SIG-M5 treated with dmso at 0.1 percent for 504 hours (cell line): ENCODE results near the gene ZBTB5.

Experiments used
- DNase-seq: peaks from one replicate; lab custom pipeline; 2025; ENCODE audit not compliant: unreplicated experiment; lab: John Stamatoyannopoulos, UW

Gene ZBTB5

GRCh38 chr9:37425298-37425752 is 39.9 kb downstream of the ZBTB5 start:
- no peak for DNase-seq

GRCh38 chr9:37424686-37425297 is 40.5 kb downstream of the ZBTB5 start:
- DNase-seq = no peak

- DNase-seq = no peak
Observed at GRCh38 chr9:37424204-37424685, 41.0 kb downstream of the ZBTB5 start.

- DNase-seq = no peak
Observed at GRCh38 chr9:37423508-37423907, 41.7 kb downstream of the ZBTB5 start.

GRCh38 chr9:37422289-37423104 is 42.8 kb downstream of the ZBTB5 start, which contains the start of gene GRHPR:
GRHPR (plus strand) TSS chr9:37422696; CDS start chr9:37422751, 55 bp downstream.
- DNase-seq = peak; percentile 79

GRCh38 chr9:37421914-37422288 is 43.3 kb downstream of the ZBTB5 start:
- DNase-seq = no peak

GRCh38 chr9:37420271-37421215 is 44.7 kb downstream of the ZBTB5 start:
- no peak for DNase-seq

GRCh38 chr9:37419204-37419603 is 46.0 kb downstream of the ZBTB5 start:
- no peak for DNase-seq

- no peak for DNase-seq
Observed at GRCh38 chr9:37417857-37418618, 47.2 kb downstream of the ZBTB5 start.

GRCh38 chr9:37417252-37417803 is 47.9 kb downstream of the ZBTB5 start:
- no peak for DNase-seq

GRCh38 chr9:37415011-37415719 is 50.1 kb downstream of the ZBTB5 start:
- DNase-seq = peak; percentile 67

GRCh38 chr9:37414503-37414943 is 50.7 kb downstream of the ZBTB5 start:
- DNase-seq = no peak

- DNase-seq = no peak
Observed at GRCh38 chr9:37413311-37413710, 51.9 kb downstream of the ZBTB5 start.

- DNase-seq = no peak
Observed at GRCh38 chr9:37412431-37413151, 52.7 kb downstream of the ZBTB5 start.

- DNase-seq = no peak
Observed at GRCh38 chr9:37410969-37411785, 54.1 kb downstream of the ZBTB5 start.

GRCh38 chr9:37410354-37410861 is 54.8 kb downstream of the ZBTB5 start:
- DNase-seq = no peak

GRCh38 chr9:37408933-37409710 is 56.1 kb downstream of the ZBTB5 start:
- no peak for DNase-seq
